ENCODE results near the gene ZG16B.

Gene ZG16B

DNA sequence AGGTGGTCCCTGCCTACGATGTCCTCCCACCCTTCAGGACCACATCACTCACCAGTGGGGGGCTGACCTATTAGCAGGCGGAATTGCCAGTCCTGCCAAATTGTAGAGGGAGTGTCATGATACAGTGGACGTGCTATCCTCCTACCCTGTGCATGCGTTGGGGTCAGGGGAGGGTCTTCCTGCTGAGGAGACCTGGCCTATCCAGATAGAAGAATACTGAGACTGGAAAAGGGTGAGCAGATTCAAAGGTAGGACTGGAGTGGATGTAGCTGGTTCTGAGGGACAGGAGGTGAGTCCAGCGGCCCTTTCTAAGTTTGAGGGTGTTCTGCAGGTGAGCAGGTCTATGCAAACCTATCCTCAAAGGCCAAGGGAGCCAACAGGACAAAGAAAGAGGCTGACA lies 23.8 kb upstream of the ZG16B start:
- no peak for DNase-seq (ENCODE audit: low read depth)

DNA sequence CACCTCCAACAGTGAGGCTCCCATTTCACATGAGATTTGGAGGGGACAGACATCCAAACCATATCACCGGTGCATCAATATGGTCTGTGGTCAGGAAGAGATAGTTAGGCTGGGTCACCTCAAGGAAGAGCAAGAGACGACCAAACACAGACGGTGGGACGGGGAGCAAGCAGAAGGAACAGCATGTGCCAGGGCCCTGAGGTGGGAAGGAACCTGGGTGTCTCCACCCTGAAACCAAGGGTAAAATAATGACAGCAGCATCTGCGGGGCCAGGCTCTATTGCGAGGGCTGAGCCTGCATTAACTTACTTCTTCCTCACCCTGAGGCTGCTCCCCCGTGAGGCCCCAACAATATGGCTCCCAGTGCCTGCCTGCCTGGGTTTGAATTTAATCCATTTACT lies 21.9 kb upstream of the ZG16B start:
- no peak for DNase-seq (ENCODE audit: low read depth)

DNA sequence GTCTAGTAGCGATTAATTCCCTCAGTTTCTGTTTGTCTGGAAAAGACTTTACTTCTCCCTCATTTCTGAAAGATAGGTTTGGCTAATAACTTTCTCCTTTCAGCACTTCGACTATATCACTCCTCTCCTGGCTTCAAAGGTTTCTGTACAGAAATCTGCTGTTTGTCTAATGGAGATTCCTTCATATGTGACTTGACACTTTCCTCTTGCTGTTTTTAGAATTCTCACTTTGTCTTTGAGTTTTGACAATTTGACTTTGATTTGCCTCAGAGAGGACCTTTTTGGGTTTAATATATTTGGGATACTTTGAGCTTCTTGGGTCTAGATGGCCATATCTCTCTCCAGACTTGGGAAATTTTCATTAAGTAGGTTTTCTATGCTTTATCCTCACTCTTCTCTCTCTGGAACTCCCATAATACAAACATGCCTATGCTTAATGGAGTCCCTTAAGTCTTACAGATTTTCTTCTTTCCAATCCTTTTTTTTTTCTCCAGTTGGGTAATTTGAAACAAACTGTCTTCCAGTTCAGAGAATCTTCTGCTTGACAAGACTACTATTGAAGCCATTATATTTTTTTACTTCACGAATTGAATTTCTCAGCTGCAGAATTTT lies 20.8 kb upstream of the ZG16B start:
- no peak for DNase-seq (ENCODE audit: low read depth)

DNA sequence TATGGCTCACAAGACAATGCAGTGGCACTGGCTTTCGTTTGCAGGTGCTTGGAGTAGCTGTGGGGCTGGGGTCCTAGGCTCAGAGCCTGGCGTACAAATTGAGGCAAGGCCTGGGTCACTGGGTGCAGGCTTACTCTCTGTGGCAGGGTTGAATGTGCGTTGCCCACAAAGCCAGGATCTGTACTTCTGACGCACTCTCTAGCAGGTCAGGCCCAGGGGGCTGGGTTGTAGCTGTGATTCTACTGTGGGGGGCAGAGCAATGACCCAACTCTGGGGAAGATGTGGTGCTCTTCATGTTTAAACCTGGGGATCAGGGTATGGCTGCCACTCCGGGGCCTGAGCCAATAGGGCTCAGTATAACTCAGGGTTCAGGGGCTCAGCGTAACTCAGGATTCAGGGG lies 19.5 kb upstream of the ZG16B start:
- no peak for DNase-seq (ENCODE audit: low read depth)

DNA sequence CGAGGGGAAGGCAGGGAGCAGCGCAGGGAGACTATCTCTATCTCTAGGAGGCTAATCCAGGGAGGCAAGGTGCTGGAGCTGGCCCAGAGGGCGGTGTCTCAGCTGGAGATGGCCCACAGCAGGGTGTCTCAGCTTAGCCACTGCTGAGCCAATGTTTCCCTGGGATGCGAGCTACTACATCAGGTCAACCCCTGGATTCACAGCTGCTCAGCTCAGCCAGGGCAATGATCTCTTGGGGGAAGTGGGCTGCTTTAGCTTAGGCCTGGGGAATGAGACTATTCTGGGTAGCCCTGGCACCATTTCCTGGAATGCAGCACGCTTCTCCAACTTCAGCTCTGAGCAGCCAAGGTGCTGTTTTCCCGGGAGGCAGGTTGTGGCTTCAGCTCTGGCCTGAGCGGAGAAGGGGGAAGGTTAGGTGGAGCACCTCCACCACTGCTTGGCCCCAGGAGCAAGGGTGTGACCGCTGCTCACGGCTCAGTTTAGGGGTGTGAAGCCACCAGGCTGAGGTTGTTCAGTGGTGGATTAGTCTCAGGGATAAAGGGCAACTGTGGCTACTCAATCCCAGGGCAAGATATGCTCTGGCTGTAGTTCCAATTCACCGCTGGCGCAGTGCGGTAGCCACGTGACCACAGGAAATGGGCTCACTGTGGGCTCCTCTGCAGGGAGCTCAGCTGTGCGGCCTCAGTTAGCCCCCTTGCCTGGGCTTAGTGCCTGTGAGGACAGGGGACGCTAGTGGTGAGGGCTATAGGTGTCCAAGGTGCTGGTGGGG lies 18.2 kb upstream of the ZG16B start:
- no peak for DNase-seq (ENCODE audit: low read depth)

DNA sequence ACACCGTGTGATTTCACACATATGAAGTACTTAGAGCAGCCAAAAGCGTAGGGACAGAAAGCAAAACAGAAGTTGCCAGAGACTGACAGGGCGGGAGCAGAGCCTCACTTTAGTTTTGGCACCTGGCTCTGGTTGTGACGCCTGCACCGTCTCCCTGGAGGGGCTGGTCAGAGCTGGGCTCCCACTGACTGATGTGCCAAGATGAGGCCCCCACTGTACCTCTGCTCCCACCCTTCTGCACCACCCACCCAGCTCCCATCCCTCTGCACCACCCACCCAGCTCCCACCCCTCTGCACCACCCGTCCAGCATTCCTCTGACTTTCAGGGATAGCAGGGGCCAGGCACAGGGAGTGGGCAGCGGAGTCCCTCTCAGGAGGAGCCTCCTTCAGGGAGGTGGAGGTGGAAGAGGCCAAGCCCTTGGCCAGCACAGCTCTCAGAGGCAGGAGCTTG lies 16.3 kb upstream of the ZG16B start:
- no peak for DNase-seq (ENCODE audit: low read depth)

DNA sequence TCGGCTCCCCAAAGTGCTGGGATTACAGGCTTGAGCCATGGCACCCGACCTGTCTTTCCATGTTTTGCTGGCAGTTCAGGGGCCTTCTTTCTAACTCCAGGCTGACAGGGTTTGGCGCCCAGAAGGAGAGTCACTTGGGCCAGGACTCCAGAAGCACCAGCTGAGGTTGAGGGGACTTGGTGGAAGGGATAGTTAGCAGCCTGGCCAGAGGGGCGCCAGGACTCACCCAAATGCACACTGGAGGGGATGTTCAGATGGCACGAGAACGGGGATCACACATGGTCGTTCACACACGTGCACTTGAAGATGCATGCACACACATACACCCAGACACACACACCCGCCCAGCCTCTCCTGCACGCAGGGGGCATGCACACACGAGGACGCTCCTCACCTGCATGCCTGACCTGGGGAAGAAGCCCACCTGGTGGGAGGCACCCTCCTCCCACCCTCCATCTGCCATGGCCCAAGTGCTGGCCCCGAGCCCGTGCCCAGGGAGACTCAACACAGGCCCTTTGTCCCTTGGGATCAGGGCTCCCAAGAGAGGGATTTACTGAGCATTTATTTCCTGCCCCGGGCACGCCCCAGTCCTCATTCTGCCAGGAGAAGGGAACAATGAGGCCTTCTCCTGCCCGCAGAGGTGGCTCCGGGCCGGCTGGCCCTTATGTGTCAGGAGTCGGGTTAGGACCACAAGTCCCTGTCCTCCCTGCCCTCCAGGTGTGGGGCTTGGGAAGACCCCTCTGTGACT lies 15.4 kb upstream of the ZG16B start:
- DNase-seq (ENCODE audit: low read depth) = no peak

DNA sequence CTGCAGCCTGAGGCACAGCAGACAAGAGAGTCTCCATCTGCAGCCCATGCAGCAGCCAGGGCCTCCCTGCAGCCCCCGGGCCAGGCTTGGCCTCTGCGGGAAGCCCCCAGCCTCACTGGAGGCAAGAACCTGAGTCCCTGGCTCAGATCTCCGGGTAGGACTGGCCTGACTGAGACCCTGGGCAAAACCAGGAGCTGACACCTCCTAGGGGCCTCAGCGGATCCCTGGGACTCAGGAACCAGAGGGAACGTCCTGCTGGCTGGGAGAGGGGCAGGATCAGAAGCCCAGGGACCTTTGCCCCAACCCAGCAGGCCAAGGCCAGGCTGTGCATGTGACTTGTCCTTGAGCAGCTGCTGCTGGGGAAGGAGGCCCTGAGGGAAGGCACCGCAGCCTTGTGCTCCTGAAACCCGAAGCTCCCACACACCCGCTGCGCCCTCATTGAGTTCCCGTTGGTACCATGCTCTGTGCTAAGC lies 14.8 kb upstream of the ZG16B start:
- no peak for DNase-seq (ENCODE audit: low read depth)

DNA sequence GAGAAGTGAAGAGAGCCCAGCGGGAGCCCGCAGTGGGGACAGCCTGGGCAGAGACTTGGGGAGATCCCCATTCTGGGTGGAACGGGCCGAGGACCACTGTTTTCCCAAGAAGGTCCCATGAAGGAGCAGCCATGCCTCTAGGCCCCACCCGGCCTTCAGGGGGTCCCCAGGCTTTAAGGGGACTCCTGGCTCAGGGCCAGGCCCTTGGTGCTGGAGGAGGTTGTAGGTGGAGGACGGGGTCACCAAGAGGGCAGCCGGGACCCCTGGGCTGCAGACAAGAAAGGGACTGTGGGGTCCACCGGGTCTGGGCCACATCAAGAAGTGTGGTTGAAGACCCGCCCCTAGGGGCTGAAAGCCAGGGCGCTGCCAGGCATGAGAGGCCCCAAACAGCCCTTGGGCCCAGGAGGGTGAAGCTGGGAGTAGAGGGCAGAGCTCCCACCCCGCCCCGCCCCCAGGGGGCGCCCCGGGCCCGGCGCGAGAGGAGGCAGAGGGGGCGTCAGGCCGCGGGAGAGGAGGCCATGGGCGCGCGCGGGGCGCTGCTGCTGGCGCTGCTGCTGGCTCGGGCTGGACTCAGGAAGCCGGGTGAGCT lies 13.3 kb upstream of the ZG16B start, which contains the start of gene PRSS21:
PRSS21 (plus strand) TSS at position 487 of the 589 bp plus-strand sequence; CDS start at position 519, 32 bp downstream.
- DNase-seq (ENCODE audit: low read depth) = no peak

DNA sequence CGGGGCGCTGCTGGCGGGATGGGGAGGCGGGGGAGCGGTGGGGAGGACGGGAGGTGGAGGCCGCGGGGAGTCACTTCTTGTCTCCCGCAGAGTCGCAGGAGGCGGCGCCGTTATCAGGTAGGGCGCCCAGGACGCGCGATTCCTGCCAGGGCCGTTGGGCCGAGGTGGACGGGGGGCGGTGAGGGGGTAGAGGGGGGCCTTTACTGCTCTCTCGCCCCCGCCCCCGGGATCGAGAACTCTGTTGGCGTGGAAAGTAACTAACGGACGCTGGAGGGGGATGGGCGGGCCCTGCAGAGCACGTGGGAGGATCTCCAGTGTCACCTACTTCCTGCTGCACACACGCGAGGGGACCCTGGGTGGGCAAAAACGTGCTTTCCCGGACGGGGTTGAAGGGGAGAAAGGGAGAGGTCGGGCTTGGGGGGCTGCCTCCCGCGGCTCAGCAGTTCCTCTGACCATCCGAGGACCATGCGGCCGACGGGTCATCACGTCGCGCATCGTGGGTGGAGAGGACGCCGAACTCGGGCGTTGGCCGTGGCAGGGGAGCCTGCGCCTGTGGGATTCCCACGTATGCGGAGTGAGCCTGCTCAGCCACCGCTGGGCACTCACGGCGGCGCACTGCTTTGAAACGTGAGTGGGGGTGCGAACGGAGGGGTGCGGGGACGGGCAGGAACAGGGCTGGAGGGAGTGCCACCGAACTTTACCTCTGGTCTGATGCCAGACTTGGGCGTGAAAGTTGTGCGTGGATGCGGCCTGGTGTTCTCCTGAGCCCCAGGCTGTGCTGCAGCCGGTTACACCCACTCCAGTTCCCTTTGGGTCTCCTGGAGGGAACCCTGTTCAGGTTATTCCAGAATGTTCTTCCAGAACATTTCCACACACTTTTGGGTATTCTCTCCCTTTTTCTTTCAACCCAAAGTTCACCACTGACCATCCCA lies 12.5 kb upstream of the ZG16B start:
- DNase-seq (ENCODE audit: low read depth) = no peak

DNA sequence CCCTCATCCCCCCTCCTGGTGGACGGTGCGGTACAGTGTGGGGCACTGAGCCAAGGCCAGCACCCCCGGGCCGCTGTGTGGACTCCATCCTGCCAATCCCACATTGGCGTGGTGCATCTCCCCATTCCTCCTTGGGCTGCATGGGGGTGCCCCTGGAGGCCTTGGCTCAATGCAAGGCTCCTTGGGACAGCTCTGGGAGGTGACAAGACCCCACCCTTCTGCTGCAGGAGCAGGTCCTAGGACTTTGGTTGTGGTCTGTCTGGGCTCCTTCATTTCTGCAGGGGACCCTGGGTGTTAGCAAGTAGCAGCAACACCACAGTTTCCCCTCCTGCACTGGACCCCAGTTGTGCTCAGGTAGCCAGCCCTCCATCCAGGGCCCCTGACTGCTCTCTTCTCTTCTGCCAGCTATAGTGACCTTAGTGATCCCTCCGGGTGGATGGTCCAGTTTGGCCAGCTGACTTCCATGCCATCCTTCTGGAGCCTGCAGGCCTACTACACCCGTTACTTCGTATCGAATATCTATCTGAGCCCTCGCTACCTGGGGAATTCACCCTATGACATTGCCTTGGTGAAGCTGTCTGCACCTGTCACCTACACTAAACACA lies 11.7 kb upstream of the ZG16B start:
- no peak for DNase-seq (ENCODE audit: low read depth)

DNA sequence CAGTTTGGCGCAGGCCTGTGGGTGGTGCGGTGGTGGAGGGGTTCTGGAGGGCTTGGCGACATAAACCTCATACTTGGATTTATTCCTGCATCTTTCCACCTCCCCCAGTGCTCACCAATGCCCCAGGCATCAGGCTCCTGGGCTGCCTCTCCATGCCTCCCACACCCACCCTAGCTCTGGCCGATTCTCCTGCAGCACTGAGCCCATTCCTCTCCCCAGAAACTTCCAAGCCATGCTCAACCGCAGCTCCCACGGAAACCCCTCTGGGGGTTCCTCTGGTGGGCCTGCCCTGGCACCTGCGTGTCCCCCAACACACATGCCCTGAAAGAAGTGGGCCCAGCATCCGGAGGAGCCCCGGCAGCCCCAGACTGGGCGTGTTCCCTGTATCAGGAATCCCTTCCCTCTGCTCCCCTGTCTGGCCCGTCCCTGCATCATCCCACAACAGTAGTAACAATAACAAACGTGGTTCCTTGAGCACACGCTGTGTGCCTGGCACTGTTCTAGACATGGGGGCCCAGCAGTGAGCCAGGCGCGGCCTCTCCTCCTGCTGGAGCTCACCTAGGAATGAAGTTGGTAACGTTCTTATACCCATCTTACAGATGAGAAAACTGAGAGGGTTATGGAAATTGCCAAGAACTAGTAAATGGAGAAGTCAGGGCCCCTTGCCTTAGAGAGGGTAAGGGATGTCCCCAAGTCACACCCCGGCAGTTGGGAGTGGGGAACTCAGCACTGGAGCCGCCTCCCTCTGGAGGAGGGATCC lies 10.7 kb upstream of the ZG16B start:
- DNase-seq (ENCODE audit: low read depth) = no peak

DNA sequence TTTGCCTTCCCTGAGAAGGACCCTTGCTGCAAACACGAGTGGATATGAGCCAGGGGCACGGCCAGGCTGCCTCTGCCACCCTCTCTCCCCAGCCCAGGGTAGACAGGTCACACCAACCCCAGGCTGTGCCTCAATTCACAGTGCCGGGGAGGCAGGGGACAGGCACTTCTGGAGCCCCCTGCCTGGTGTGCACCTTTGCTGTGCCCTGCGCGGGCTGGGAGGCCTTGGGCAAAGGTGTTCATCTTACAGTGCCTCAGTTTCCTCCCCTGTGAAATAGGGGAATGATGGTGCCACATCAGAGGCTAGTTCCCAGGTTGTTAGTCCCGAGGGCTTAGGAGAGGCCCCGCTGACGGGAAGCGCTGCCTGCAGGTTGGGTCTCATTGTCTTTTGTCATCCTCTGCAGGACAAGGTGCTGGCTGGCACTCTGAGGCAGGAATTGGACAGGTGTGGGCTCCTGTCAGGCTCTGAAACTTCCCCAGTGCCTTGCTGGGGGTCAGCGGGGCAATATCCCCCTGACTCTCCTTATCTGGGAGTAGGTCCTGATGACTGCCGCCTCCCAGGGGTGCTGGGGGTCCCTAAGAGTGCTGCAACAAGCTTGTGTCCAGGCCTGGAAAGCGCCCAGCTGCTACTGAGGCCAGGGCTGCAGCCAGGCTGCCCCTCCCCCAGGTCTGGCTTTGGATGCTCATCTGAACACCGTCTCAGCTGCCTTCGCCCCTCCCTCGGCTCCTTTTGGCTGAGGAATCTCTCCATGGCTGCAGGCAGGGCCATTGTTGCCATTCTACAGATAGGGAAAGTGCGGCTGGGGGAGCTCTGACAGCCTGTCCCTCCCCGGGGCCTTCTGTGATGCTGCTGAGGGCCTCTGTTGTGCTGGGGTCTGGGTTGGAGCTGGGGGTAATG lies 9.9 kb upstream of the ZG16B start:
- no peak for DNase-seq (ENCODE audit: low read depth)

DNA sequence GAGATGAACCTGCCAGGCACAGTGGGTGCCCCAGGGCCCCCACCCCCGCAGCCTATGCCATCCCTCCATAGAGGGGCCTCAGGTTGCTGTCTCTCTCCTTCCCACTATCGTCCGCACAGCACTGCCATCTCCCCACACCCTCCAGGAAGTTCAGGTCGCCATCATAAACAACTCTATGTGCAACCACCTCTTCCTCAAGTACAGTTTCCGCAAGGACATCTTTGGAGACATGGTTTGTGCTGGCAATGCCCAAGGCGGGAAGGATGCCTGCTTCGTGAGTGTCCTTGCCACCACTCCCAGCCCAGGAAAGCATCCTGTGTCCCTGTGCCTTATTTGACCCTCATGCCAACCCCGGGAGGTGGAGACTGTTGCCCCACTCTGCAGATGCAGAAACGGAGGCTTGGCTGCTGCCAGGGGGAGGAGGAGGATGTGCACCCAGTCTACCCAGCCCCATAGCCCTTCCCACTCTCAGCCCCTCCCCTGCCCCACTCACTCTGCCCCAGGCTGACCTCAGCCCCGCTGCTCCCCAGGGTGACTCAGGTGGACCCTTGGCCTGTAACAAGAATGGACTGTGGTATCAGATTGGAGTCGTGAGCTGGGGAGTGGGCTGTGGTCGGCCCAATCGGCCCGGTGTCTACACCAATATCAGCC lies 9.1 kb upstream of the ZG16B start:
- no peak for DNase-seq (ENCODE audit: low read depth)

DNA sequence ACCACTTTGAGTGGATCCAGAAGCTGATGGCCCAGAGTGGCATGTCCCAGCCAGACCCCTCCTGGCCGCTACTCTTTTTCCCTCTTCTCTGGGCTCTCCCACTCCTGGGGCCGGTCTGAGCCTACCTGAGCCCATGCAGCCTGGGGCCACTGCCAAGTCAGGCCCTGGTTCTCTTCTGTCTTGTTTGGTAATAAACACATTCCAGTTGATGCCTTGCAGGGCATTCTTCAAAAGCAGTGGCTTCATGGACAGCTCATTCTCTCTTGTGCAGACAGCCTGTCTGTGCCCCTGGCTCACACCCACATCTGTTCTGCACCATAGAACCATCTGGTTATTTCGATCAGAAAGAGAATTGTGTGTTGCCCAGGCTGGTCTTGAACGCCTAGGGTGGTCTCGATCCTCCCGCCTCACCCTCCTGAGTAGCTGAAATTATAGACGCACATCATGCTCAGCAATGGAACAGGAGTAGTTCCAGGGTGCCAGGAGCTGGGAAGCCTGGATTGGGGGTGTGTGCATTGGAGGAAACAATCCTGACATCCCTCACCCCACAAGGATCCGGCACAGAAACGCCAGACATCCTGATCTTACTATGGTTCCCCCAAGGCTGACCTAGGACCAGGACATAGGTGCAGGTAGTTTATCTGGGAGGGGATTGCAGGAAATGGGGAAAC lies 8.5 kb upstream of the ZG16B start:
- no peak for DNase-seq (ENCODE audit: low read depth)

DNA sequence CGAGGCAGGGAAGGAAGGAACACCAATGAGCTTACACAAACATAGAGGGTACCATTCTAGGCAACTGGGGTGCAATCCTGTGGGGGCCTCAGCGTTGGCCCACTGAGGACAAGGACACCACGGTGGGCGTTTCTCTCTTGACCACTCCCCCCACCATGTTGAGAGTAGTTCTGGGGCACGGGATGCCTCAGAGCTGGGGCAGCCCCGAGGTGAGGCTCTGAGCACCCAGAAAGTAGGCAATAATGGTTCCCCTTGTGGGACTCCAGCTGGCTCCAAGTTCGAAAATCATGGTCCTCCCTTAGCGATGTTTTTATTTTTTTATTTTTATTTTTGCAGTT lies 8.0 kb upstream of the ZG16B start:
- DNase-seq (ENCODE audit: low read depth) = no peak

DNA sequence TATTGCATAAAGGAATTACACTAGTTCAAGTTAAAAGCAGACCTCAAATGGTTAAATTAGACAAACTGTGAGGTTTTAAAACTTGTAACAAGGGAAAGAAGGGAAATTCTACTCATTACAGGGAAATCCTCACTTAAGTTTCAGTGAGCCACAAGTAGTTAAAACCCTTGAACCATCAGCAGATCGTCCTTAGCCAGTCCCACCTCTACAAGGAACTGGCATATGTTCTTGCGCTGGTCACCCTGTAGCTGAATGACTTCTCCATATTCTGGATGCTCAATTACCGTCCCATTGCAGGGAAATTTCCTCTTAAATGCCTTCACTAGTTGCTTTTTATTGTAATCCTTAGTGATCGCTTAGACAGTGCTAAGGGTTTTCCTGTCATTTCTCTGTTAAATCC lies 7.6 kb upstream of the ZG16B start:
- DNase-seq (ENCODE audit: low read depth) = no peak

DNA sequence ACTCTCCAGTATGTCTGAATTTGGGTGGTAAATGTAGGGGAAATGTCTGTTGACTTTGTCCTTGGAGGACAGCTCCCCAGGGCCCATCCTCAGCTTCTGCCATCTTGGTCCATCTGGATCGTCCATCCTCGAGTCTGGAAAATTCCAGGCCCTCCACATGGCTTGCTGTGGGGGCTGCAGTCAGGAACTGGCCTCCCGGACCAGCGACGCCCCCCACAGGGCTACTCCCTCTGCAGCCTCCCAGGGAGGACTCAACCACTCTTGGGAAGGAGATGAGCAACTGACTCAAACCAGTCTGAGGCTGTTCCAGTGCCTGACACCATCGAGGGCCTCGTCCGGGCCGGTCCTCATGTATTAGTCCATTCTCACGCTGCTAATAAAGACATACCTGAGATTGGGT lies 5.5 kb upstream of the ZG16B start:
- no peak for DNase-seq (ENCODE audit: low read depth)
